ENCODE data around the gene POTEF.
"Not testable (repeated sequence)": the region's sequence is repeated elsewhere in the genome, so short reads cannot be mapped to it uniquely, and the experiment has no call there.

GRCh38 chr2:130136546-130136945 is 7.5 kb upstream of the POTEF start:
- not testable (repeated sequence) for TF ChIP-seq EZH2 (IDR thresholded peaks at IDR 0.05; ENCODE audit: insufficient read depth, poor library complexity, severe bottlenecking); EZH2phosphoT487 (IDR thresholded peaks at IDR 0.05; ENCODE audit: insufficient read depth, low read depth)

All from GM23248 (cell line).